HG03025 (cell line): ENCODE results near the gene RHBDD1.

Source experiments
- ATAC-seq: cut with Tn5 transposase; IDR thresholded peaks from one replicate; pipeline ENCODE4 v1.9.1; 2021; ENCODE audit warnings: mild to moderate bottlenecking, moderate library complexity; ENCODE audit not compliant: unreplicated experiment, low FRiP score

RHBDD1 gene

DNA sequence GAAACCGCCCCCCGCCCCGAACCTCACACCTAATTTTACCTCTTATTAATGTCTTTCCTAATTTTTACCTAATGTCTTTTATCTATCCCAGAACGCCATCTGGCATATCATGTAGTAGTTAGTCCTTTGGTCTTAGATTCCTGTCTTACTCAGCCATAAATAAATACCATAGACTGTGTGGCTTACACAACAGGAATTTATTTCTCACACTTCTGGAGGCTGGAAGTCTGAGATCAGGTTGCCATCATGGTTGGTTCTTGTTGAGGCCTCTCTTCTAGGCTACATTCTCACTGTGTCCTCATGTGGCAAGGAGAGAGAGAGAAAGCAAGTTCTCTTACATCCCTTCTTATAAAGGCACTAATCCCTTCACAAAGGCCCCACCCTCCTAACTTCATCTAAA lies 46.8 kb downstream of the RHBDD1 start:
- no peak for ATAC-seq

GRCh38 chr2:226883296-226883795 lies 47.5 kb downstream of the RHBDD1 start:
- no peak for ATAC-seq

DNA sequence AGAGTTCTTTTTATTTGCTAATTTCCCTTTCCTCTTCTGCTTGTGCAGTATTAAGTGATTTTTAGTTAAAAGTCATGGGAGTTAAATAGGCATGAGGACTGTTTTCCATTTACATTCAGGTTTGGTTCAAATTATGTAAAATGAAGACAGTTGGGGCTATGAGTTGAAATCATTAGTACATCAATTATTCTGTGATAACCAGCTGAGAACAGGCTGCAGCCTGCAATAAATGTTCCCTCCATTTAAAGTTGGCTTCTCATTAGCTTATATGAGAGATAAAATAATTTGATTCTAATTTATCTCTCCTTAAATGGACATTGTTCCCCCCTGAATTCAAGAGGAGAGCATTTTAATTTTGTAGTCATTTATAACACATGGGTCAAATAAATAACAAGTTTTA lies 48.3 kb downstream of the RHBDD1 start:
- ATAC-seq, result no peak

DNA sequence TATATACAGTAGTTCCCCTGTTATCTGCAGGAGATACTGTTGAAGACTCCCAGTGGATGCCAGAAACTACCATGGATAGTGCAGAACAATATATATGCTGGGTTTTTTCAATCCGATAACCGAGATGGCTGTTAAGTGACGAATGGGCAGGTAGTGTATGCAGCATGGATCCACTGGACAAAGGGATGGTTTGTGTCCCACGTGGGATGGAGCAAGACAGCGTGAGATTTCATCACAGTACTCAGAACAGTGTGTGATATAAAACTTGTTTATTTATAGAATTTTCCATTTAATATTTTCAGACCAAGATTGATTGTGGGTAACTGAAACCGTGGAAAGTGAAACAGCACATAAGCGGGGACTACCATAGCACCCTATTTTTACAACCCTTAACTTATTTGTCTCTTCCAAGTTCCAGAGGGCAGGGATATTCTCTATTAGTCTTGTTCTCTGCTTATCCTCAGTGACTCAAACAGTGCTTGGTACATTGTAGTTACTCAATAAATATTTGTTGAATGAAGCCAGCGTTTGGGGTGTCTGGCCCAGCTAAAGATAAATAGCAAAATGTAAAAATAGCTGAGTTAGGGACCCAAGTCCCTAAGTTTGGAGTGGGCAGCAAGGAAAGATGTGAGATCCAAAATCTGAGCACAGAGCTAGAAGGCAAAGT lies 50.0 kb downstream of the RHBDD1 start:
- no peak for ATAC-seq

DNA sequence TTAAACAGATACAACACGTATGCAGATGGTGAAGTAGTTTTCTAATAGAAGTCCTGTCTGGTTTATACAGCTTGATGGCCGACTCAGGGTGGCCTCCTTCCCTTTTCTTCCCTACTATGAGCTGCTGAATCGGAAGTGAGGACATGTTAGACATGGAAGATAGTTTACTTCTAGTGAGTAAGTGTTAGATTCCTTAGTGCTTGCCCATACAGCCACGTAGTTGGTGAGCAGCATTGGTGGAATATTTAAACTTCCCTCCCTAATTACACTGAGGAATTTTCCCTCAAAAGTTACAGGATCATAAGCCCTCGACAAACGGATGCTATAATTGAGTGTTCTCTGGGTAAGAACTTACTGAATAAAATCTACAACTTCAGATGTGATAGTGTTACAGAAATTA lies 52.1 kb downstream of the RHBDD1 start:
- no peak for ATAC-seq

DNA sequence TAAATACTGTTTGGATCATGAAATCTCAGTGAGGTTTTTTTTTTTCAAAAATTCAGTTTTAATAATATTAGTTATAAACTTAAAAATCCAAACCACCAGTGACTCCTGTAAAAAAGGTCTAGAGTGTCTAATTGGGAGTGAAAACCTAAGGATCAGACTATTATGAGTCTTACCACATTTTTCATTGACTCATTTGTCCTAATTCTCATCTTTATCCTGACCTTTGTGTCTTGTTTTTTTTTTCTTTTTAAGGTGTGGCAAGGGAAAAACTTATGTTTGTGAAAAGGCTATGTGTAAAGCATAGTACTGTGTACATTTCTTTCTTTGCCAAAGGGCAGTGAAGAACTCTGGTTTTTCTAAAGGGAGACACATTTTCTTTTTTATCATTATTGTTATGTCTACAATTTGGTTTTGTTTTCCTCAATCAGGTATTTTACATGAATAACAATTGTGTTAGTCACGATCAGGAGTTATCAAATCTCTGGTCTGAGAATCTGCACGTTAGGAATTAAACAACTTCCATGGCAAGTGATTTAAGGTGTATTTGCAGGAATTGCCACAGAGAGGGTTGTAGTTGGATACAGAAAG lies 52.6 kb downstream of the RHBDD1 start:
- ATAC-seq, result no peak

DNA sequence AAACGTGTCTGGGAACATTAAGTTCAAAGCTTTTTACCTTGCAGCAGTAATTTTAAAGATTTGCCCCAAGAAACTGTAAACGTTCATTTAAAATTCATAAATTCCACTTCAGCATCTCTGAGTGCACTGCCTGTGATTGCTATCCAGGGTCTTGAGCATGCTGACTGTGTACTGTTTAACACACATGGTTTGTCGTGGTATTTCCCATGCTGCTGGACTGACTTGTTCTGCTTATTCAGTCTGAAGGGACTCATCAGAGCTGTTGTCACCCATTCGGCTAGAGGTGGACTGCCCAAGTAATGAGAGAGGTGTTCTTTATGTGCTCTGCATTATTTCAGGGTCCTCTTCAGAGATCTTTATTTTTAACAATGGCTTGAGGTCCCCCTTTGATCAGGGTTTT lies 53.1 kb downstream of the RHBDD1 start:
- no peak for ATAC-seq

DNA sequence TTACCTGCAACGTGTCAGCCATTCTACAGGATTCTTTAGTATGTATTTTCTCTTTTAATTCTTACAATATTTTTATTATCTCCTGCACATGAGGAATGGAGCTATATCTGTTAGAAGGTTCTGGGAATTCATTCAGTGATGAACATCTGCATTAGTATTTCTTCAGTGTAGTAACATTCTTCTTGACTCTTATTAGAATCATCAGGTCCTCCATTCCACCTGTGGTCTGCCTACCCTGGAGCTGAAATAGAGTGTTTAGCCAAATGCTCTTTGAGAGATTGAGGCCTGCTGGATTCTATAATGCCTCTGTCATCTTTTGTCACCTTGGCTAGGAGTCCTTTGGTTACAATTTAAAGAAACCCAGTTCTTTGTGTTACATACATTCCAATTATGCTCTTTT lies 54.4 kb downstream of the RHBDD1 start:
- no peak for ATAC-seq

GRCh38 chr2:226891780-226892590 lies 56.1 kb downstream of the RHBDD1 start:
- no peak for ATAC-seq

DNA sequence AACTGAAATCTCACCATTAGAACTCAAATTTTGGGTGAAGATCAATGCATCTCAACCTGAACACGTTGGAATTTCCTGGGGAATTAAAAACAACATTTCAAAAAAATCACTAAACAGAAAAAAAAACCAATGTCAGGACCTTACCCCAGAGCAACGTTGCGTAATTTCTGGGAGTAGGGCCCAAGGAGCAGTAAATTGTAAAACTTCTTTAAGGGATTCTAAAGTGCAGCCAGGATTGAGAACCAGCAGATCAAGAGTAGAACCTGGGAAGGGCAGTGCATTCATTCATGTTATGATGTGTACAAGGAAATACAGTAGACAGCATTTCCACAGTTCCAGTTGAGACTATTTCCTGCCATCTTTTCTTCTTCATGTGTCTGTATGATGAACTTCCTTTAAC lies 56.9 kb downstream of the RHBDD1 start:
- ATAC-seq, result no peak

- ATAC-seq, result no peak
Observed at GRCh38 chr2:226893216-226893615, 57.4 kb downstream of the RHBDD1 start.

DNA sequence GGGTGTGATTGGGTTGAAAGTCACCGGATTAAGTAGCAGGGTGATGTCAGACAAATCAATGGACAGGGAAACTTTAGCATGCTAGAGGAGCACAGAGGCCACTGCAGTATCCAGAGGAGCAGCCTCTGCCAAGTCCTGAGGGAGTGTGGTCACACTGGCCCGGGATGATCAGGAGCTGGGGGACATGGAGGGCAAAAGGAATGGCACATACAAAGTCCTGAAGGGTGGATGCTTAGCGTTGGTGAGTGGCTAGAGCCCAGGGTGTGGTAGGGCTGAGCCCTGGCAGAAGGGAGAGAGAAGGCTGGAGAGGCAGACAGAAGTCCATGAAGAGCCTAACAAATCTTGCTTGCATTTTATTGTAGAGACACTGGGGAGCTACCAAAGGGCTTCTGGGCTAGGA lies 58.9 kb downstream of the RHBDD1 start:
- ATAC-seq, result no peak

DNA sequence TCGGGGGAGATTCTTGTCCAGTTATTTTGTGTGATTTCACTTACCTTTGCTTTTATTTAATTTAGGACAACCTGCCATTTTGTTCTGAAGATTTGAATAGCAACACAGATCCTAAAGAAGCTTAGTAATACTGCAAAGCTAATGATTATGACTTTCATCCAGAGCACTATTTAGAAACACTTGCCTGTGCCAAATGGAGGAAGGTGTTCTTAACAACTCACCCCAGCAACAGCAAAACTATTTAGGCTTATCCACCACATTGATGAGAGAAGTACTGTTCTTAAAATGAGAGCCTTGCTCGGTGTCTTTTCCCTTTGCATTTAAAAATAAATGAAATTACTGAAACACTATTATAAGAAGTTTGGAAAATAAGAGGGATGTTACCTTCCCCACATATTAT lies 59.7 kb downstream of the RHBDD1 start:
- no peak for ATAC-seq

DNA sequence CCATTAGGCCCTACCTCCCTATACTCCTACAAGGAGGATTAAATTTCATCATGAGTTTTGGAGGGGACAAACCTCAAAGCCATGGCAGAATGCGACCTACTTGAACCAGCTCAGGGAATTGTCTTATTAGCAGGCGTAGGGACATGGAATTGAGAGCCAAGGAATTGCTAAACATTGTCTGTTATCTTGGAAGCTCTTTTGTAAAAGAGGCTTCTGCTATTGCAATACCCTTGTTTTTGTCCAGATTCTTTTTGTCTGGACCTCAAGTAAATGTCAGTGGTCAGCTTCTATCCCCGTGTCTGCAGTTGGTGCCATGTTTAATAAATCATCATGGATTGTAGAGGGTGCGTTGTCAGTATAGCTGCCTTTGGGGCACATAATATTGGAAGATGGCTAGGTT lies 62.3 kb downstream of the RHBDD1 start:
- ATAC-seq, result no peak

DNA sequence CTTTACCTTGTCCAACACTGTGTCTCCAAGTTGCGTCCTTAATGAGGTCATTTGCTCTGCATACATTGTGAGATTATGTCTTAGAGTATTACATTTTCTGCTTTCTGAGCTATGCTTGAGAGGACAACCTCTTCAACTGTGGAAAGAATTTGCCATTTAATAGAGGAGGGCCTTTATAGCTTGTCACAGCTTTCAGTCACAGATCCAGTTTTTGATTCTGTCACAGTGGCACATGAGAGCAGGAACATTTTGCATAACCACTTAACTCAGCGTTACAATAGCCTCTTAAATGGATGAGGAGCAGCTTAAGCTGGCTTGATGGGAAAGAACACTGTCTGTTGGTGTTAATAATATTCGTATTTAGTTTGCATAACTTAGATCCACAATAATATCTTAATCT lies 63.0 kb downstream of the RHBDD1 start:
- ATAC-seq, result no peak

- ATAC-seq, result no peak
Observed at GRCh38 chr2:226902041-226902966, 66.5 kb downstream of the RHBDD1 start.

DNA sequence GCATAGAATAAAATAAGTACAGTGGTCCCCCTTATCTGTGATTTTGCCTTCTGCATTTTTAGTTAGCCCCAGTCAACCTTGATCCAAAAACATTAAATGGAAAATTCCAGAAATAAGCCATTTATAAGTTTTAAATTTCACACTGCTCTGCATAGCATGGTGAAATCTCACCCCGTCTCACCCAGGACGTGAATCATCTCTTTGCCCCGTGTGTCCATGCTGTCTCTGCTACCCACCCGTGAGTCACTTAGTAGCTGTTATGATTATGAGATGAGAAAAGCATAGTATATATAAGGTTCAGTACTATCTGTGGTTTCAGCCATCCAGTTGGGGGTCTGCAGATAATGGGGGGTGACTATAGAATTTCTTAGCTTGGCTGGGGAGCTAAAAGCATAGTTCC lies 67.3 kb downstream of the RHBDD1 start:
- ATAC-seq, result no peak

GRCh38 chr2:226904592-226904991 lies 68.7 kb downstream of the RHBDD1 start:
- ATAC-seq, result no peak

DNA sequence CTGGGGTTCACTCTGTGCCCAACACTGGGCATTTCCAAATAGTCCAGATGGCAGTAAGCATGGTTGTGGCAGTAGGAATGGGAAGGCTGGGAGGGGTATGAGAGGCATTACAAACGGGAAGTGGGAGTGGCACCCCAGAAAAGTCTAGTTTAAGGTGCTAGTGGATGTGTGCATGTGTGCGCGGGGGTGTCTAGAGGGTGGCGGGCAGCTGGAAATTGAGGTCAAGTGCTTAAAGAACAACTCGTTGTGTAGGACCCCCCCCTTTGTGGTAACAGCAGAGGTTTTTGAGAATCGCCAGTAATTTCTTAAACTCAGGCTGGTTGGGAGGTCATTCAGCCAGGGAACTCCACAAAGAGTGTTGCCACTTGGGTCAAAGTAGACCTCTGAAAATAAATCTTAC lies 69.9 kb downstream of the RHBDD1 start:
- peak; percentile 26 for ATAC-seq

GRCh38 chr2:226906163-226906693 lies 70.4 kb downstream of the RHBDD1 start:
- ATAC-seq, result peak; percentile 89
